Right lobe of liver (tissue), 6 donors: ENCODE data around the gene FAM171A1. TPM values are rescaled to one million over a fixed set of nuclear protein-coding genes. Genes with fewer than 3 reads are reported as not detected.

Experiments used
- ATAC-seq, 4 donors: fragments of 200-7000 bp; cut with Tn5 transposase; one replicate each; pipeline ENCODE4 v1.9.1; 2020; ENCODE audit warnings: mild to moderate bottlenecking in 4 of 4, moderate library complexity in 4 of 4
- DNase-seq, 3 donors: peaks; one replicate each; pipeline ENCODE4 v3.0.0-alpha.2; 2020
- H3K27ac ChIP-seq, 3 donors: fragments of 200-600 bp; one replicate each; pipeline ENCODE4 v1.8.0; 2022
- H3K27me3 ChIP-seq, 2 donors: fragments of 200-600 bp; one replicate each; pipeline ENCODE4 v1.8.0; 2022
- H3K36me3 ChIP-seq, 4 donors: fragments of 200-600 bp; sonication (generic) in 1 of 4; one replicate each; pipeline versions ENCODE4 v1.5.1 to v1.8.0; 2017 to 2022; ENCODE audit warnings: control low read depth in 1 of 4
- H3K4me1 ChIP-seq, 4 donors: fragments of 200-600 bp; sonication (generic) in 1 of 4; one replicate each; pipeline versions ENCODE4 v1.5.1 to v1.8.0; 2017 to 2022; ENCODE audit warnings: control low read depth in 1 of 4
- H3K4me3 ChIP-seq, 3 donors: fragments of 200-600 bp; one replicate each; pipeline ENCODE4 v1.8.0; 2022
- H3K9me3 ChIP-seq, 4 donors: fragments of 200-600 bp; sonication (generic) in 1 of 4; one replicate each; pipeline versions ENCODE4 v1.5.1 to v1.8.0; 2017 to 2022; ENCODE audit warnings: control low read depth in 1 of 4
- CTCF ChIP-seq, 4 donors: fragments of 200-600 bp in 3 of 4; fragments of 450-650 bp in 1 of 4; IDR thresholded peaks; one replicate each; pipeline versions ENCODE4 v1.5.1 to v1.8.0; 2016 to 2022; ENCODE audit warnings: antibody characterized with exemption in 4 of 4, mild to moderate bottlenecking in 2 of 4
- POLR2A ChIP-seq: fragments of 450-650 bp; IDR thresholded peaks from one replicate; pipeline ENCODE4 v1.6.1; 2017; ENCODE audit warnings: antibody characterized with exemption, mild to moderate bottlenecking
- WGBS: methylation state at CpG from one replicate; pipeline ENCODE4 v1.1.6; 2018; ENCODE audit warnings: low coverage, low lambda C conversion rate; ENCODE audit not compliant: insufficient coverage; ENCODE audit errors: missing lambda C conversion rate; 5-methylcytosine and 5-hydroxymethylcytosine counted together
- intact Hi-C, 2 donors: fragments of 100-400 bp; cut with DNase I; formaldehyde crosslinking; loops; one replicate each; pipeline versions ENCODE4 v1.11.2 to v1.14.1; 2022
- total RNA-seq, 6 experiments: library from RNA; depleted of rRNA in 2 of 6; stranded (reverse); fragments of >200 nt in 2 of 6; fragmentation: NEBNext Ultra II Directional in 3 of 6; extraction: Animal tissue kit (Norgen Biotek cat#: 25700) in 3 of 6; gene quantifications; one replicate each; pipeline versions ENCODE4 v1.1.0 to v1.2.4, GENCODE V29; 2016 to 2023
- donor health status: DM: no; HTN: yes; CAD: no.
- donor health status: DM: no; HTN: no; CAD: no.
- donor health status: DM: no; HTN: no; CAD: no.
- donor health status: DM: no; HTN: yes; CAD: no.
- donor health status: DM: no; HTN: yes; CAD: no.

Gene FAM171A1
- total RNA-seq, 6 experiments from 2014 or later, result 6.1 to 12.1 (median 10.3) TPM

- no peaks in the 10 kb centered on the region for H3K36me3 ChIP-seq
- intact Hi-C loops, result no loop called here
- DNase-seq (no peak), ATAC-seq (peak in 3 of 4 donors; percentile 19 to 53 (median 52))
- H3K27me3 ChIP-seq, result no peaks in the 10 kb centered on the region
- H3K27ac ChIP-seq, result no peak overlapping the region
- H3K9me3 ChIP-seq, result no peaks in the 10 kb centered on the region
- peaks cover 0 to 18% (median 4%) of the 10 kb centered on the region in 4 donors for H3K4me1 ChIP-seq
- WGBS, result 25% methylated on average over 6 of the region's 6 CpGs
- no peak overlapping the region for H3K4me3 ChIP-seq
- TF ChIP-seq POLR2A (no peak), CTCF (IDR thresholded peaks at IDR 0.05) (no peak)
Observed at GRCh38 chr10:15321431-15322341, 49.4 kb downstream of the FAM171A1 start.

- Histone ChIP-seq H3K27ac (no peak overlapping the region), H3K9me3 (no peaks in the 10 kb centered on the region), H3K4me3 (no peak overlapping the region), H3K36me3 (no peaks in the 10 kb centered on the region), H3K4me1 (peaks cover 0 to 18% (median 4%) of the 10 kb centered on the region in 4 donors), H3K27me3 (no peaks in the 10 kb centered on the region)
- 52% methylated on average over 3 of the region's 3 CpGs for WGBS
- ATAC-seq, result peak; percentile 37 to 64 (median 54)
- TF ChIP-seq POLR2A, result no peak
- no peak for TF ChIP-seq CTCF (IDR thresholded peaks at IDR 0.05)
- no peak for DNase-seq
- intact Hi-C loops, result no loop called here
Observed at GRCh38 chr10:15320522-15321203, 50.4 kb downstream of the FAM171A1 start.

GRCh38 chr10:15320118-15320517, 51.0 kb downstream of the FAM171A1 start:
- intact Hi-C loops, result no loop called here
- WGBS, result 89% methylated on average over 7 of the region's 7 CpGs
- TF ChIP-seq CTCF (IDR thresholded peaks at IDR 0.05) (no peak), POLR2A (no peak)
- ATAC-seq (no peak), DNase-seq (no peak)
- no peaks in the 10 kb centered on the region for H3K9me3 ChIP-seq
- H3K27me3 ChIP-seq, result no peaks in the 10 kb centered on the region
- H3K36me3 ChIP-seq, result no peaks in the 10 kb centered on the region
- no peak overlapping the region for H3K4me3 ChIP-seq
- peaks cover 0 to 18% (median 4%) of the 10 kb centered on the region in 4 donors for H3K4me1 ChIP-seq
- H3K27ac ChIP-seq, result no peak overlapping the region

- Histone ChIP-seq H3K27me3 (no peaks in the 10 kb centered on the region), H3K27ac (no peak overlapping the region), H3K9me3 (no peaks in the 10 kb centered on the region), H3K4me3 (no peak overlapping the region), H3K36me3 (no peaks in the 10 kb centered on the region), H3K4me1 (peaks cover 0 to 18% (median 3%) of the 10 kb centered on the region in 4 donors)
- ATAC-seq, result peak in 2 of 4 donors; percentile 5 to 34
- DNase-seq, result no peak
- WGBS, result 62% methylated on average over 9 of the region's 9 CpGs
- intact Hi-C loops, result no loop called here
- TF ChIP-seq CTCF (IDR thresholded peaks at IDR 0.05) (no peak), POLR2A (no peak)
Observed at GRCh38 chr10:15316871-15317464, 54.1 kb downstream of the FAM171A1 start.
